Superior temporal gyrus (tissue), 1 donor: ENCODE data around the gene CD2AP.
"Not testable (repeated sequence)": the region's sequence is repeated elsewhere in the genome, so short reads cannot be mapped to it uniquely, and the experiment has no call there.

Experiments
- DNase-seq: peaks from one replicate; pipeline ENCODE4 v3.0.0-alpha.2; 2016; ENCODE audit errors: extremely low spot score

The CD2AP gene

GRCh38 chr6:47566602-47567001 lies 89.0 kb downstream of the CD2AP start:
- DNase-seq = not testable (repeated sequence)

DNA sequence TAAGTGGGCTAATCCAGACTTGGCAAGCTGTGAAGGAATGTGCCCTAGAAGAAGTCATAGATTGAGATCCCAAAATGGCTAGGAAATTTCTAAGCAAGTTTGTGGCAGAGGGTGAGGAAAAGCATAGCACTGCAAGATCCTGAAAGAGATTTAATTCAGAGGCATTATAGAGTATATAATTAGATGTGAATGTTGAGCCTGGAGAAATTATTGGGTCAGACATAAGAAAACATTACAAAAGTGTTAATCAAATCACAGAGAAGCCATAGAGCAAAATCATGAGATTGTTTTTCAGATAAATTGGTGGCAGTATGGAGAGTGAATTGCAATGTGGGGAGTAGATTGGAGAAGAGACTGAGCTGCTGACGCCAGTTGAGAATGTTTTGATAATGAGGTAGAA lies 90.0 kb downstream of the CD2AP start:
- DNase-seq = no peak

DNA sequence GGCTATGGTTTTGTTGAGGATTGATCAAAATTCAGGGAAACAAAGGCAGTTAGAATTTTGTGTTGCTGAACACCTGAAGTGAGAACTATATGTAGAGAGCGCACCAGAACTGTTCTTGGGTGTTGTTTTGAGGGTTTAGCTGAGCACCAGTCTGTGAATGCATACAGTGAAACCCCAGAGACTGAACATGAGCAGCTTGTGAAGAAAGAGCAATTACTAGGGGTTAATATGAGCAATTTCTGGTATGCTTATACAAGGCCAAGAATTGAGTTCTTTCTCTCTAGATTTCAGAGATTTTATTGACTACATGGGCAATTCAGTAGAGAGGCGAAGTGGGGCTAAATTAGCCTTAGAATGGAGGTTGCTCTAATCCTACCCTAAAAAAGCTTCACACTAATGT lies 93.9 kb downstream of the CD2AP start:
- DNase-seq = no peak

- DNase-seq = no peak
Observed at GRCh38 chr6:47573109-47573508, 95.5 kb downstream of the CD2AP start.

GRCh38 chr6:47574789-47575188 lies 97.2 kb downstream of the CD2AP start:
- no peak for DNase-seq

GRCh38 chr6:47579040-47579439 lies 101.5 kb downstream of the CD2AP start:
- no peak for DNase-seq

- no peak for DNase-seq
Observed at GRCh38 chr6:47581591-47581990, 104.0 kb downstream of the CD2AP start.

- DNase-seq = no peak
Observed at GRCh38 chr6:47587493-47587892, 109.9 kb downstream of the CD2AP start.

GRCh38 chr6:47592131-47592840 lies 114.7 kb downstream of the CD2AP start:
- DNase-seq = no peak

GRCh38 chr6:47593979-47594378 lies 116.4 kb downstream of the CD2AP start:
- DNase-seq = no peak

DNA sequence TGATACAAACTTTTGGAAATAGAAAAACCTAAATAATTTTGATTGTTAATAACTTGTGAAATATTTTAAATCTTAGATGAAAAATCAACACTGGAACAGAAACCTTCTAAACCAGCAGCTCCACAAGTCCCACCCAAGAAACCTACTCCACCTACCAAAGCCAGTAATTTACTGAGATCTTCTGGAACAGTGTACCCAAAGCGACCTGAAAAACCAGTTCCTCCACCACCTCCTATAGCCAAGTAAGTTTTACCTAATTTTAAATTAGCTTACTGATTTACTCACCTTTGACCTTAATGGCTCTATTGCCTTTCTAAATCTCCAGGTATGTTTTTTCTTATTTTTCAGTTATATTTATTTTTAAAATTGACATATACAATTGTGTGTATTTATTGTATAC lies 118.2 kb downstream of the CD2AP start:
- DNase-seq = no peak

DNA sequence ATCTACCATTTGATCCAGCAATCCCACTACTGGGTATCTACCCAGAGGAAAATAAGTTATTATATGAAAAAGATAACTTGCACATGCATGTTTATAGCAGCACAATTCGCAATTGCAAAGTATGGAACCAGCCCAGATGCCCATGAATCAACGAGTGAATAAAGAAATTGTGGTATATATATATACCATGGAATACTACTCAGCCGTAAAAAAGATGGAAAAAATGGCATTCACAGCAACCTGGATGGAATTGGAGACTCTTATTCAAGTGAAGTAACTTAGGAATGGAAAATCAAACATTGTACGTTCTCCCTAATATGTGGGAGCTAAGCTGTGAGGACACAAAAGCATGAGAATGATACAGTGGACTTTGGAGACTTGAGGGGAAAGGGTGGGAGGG lies 120.8 kb downstream of the CD2AP start:
- no peak for DNase-seq

- DNase-seq = no peak
Observed at GRCh38 chr6:47599512-47599911, 121.9 kb downstream of the CD2AP start.

- no peak for DNase-seq
Observed at GRCh38 chr6:47603227-47603626, 125.6 kb downstream of the CD2AP start.

GRCh38 chr6:47603995-47604394 lies 126.4 kb downstream of the CD2AP start:
- DNase-seq = no peak

- no peak for DNase-seq
Observed at GRCh38 chr6:47621838-47622449, 144.4 kb downstream of the CD2AP start.

DNA sequence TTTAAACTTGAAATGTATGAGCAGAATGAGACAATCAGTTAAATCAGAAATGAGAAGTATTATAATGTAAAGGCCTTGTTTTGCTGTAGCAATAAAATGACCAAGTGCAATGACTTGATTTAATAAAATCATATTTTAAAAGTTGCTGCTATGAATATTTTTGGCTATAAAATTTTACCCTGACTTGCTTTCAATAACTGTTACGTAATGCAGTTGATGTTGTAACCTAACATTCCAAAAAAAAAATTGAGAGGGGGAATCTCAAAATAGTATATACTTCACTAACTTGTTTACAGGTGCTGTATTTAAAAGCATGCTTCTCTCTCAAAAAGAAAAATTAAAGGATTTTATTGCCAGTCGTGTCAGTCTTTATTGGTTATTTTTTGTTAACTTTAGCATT lies 149.2 kb downstream of the CD2AP start:
- no peak for DNase-seq

DNA sequence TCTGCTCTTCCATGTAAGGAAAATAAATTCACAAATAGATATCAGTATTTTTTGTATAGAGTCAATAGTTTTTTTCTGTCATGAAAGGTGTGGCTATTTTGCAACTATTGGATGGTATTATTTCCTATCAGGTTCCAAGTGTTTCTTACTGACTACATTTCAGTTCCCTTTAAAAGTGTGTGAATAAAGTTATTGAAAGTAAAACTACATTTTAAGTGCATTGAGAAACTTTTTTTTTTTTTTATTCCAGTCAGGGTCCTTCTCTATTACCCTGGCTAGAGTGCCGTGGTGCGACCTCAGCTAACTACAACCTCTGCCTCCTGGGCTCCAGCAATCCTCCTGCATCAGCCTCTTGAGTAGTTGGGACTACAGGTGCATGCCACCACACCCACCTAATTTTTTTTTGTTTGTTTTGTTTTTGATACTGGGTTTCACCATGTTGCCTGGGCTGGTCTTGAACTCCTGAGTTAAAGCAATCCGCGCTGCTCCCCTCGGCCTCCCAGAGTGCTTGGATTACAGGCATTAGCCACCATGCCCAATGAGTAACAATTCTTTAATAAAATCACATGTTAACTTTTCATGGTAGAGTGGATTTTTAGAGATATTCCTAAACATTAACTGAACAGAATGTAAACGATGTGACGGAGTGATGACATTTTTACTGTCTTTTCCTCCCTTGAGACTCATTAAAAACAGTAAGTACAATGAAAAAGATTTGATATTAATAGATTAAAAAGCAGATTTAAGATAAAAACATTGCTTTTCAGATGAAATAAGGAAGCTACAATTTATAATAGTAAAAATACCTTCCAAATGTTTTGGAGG lies 151.1 kb downstream of the CD2AP start:
- no peak for DNase-seq

GRCh38 chr6:47629954-47630353 lies 152.4 kb downstream of the CD2AP start:
- no peak for DNase-seq

- DNase-seq = no peak
Observed at GRCh38 chr6:47630587-47630986, 153.0 kb downstream of the CD2AP start.

DNA sequence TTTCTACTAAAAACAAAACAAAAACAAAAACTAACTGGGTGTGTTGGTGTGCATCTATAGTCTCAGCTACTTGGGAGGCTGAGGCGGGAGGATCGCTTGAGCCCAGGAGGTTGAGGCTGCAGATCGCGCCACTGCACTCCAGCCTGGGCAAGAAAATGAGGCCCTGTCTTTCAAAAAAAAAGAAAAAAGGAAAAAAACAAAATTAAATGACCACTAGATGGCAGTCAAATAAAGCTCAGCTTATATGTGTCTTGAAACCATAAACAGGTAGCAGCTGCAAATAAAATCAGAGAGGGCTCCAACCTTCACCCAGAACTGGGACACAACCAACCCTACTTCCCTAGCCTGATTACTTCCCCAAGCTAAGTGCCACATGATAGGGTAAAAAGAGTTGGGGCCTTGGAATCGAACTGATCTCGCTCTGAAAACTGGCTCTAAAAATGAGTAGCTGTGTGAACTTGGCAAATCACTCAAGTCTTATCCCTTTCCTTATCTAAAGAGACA lies 153.7 kb downstream of the CD2AP start:
- peak; percentile 88 for DNase-seq

- no peak for DNase-seq
Observed at GRCh38 chr6:47631797-47632196, 154.2 kb downstream of the CD2AP start.

GRCh38 chr6:47633141-47633540 lies 155.6 kb downstream of the CD2AP start:
- no peak for DNase-seq
